GM20000 (cell line): ENCODE data around the gene PRRG2.

Experiments
- DNase-seq: peaks from one replicate; pipeline ENCODE4 v3.0.0; 2012; ENCODE audit warnings: low spot score
- TF ChIP-seq, protein P1 (sequence below): IDR thresholded peaks from 2 replicates; pipeline ENCODE4 v1.5.1; 2012; ENCODE audit warnings: mild to moderate bottlenecking, control low read depth; ENCODE audit errors: extremely low read depth, missing control alignments

The PRRG2 gene

DNA sequence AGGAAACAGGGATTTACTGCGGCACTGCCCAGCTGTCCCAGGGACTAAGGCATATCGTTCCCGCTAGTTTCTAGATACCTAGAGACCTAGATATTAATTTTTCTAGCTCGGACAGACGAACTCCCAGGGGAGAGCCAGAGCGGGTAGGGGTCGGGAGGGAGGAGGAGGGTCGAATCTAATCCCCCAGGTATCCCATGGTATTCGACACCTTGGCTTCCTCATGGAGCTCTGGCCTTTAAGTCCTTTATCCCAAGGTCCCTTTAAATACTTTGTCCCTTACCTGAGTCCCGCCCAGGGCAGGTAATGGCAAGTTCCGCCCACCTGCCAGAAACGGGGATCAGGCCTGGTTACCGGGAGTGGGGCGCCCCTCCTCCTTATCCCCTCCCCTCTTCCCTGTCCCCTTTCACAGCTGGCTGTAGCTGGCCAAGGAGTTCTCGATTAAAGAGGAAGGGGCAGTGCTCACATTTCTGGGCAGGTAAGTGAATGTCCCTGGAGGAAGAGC is at the start of gene PRRG2:
Gene PRRG2 (plus strand): TSS at position 310 of the 502 bp plus-strand sequence. CDS start 1,904 bp downstream, outside the sequence.
- DNase-seq, result no peak
- TF ChIP-seq, protein P1, sequence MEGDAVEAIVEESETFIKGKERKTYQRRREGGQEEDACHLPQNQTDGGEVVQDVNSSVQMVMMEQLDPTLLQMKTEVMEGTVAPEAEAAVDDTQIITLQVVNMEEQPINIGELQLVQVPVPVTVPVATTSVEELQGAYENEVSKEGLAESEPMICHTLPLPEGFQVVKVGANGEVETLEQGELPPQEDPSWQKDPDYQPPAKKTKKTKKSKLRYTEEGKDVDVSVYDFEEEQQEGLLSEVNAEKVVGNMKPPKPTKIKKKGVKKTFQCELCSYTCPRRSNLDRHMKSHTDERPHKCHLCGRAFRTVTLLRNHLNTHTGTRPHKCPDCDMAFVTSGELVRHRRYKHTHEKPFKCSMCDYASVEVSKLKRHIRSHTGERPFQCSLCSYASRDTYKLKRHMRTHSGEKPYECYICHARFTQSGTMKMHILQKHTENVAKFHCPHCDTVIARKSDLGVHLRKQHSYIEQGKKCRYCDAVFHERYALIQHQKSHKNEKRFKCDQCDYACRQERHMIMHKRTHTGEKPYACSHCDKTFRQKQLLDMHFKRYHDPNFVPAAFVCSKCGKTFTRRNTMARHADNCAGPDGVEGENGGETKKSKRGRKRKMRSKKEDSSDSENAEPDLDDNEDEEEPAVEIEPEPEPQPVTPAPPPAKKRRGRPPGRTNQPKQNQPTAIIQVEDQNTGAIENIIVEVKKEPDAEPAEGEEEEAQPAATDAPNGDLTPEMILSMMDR, result no peak

DNA sequence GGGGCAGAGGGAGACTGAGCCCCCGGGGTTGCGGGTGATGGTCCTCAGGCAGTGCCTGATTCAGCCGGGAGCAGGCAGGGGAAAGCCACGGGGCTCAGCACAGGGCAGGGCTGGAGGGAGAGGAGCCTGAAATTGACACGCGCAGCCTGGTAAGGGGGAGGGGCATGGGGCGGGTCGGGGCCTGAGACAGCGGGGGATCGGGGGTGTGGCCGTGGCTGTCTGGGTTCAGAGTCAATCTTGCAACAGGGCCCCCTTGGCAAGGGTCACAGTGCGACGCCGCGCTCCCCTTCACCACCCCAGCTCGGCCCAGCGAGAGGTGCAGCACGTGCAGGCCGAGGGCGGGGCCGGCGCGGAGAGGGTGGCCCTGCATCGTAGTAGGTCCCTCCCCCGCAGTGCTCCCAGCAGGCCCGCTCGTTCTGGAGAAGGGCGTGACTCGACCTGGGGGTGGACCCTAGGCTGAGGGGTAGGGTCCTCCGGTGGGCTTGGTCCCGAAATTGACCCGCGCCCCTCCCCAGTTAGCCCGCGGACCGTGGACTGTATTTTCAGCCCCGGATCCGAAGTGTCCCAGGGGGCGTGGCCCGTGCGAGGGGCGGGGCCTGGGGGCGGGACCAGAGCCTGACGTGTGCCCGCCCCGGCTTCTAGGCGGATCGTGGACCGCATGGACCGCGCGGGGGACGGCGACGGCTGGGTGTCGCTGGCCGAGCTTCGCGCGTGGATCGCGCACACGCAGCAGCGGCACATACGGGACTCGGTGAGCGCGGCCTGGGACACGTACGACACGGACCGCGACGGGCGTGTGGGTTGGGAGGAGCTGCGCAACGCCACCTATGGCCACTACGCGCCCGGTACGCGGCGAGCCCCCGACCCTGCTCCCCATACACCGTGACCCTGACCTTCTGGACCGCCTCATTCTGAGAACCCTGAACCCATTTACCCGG is 47.3 kb upstream of the PRRG2 start:
- TF ChIP-seq, protein P1, result peak; percentile 14
- peak; percentile 87 for DNase-seq

DNA sequence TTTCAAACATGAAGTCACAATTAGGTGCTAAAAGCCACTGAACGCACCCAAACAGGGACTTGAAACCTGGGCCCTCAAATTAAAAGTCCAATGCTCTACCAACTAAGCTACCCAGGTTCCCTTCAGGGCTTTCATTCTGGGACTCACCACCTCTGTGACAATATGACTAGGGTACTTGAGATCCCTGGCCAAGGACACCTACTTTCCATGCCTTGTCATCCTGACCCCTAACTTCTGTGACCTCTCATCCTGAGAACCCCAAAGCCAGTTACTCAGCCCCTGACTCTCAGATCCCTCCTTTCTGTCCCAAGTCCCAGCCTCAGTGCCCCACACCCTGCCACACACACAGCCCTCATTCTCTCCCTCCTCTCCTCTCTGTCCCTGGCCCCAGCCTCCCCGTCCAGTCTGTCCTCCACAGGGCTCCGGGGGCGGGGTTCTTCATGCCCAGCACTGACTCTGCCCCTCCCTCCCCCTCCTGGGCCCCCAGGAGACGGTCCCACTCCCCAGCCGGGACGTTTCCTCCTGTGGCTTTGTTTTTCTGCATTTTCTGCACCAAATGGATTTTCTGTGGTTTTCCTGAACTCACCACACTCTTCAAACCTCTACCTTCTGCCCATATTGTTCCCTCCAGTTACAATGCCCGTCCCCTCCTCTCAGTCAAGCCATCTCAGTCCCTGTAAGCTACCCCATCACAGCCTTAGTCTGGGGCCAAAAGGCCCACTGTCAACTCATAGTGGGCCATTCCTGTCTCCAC is 46.3 kb upstream of the PRRG2 start:
- TF ChIP-seq, protein P1, result no peak

DNA sequence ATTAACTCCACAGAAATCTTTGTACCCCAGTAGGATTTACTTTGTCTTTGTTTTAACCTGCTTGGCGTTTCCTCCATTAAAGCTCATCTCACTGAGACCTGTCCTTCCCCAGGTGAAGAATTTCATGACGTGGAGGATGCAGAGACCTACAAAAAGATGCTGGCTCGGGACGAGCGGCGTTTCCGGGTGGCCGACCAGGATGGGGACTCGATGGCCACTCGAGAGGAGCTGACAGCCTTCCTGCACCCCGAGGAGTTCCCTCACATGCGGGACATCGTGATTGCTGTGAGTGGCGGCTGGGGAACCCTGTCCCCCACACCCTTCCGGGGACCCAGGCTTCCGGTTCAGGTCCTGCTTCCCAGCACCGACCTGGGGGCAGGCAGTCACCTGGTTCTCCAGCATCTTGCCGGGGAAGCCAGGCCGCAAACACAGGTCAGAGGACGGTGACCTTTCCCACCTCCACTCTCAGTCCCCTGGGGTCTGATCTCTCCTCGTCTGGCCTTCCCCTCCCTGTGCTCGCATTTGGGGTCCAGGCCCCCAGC is 44.1 kb upstream of the PRRG2 start:
- TF ChIP-seq, protein P1, result no peak
- DNase-seq, result no peak

More for the DNA sequence above, 46.3 kb upstream of the PRRG2 start:
- no peak for DNase-seq

DNA sequence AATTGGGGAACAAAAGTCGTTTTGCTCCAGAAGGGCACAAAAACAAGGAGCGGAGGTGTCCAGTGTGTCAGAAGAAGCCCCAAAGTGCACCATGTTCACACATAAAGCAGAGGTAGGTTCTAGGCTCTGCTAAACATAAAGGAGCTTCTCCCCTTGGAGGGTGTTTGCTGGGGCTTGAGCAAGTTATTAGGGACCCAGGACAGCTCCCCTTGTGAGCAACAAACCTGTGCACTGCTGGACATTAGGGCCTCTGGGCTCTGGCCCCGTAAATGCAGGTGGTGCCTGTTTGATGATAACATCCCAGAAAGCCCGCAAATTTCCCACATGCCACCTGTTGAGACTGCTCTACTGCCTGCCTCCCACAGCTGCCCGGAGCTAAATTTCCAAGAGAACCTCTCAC is 42.5 kb upstream of the PRRG2 start:
- no peak for DNase-seq

DNA sequence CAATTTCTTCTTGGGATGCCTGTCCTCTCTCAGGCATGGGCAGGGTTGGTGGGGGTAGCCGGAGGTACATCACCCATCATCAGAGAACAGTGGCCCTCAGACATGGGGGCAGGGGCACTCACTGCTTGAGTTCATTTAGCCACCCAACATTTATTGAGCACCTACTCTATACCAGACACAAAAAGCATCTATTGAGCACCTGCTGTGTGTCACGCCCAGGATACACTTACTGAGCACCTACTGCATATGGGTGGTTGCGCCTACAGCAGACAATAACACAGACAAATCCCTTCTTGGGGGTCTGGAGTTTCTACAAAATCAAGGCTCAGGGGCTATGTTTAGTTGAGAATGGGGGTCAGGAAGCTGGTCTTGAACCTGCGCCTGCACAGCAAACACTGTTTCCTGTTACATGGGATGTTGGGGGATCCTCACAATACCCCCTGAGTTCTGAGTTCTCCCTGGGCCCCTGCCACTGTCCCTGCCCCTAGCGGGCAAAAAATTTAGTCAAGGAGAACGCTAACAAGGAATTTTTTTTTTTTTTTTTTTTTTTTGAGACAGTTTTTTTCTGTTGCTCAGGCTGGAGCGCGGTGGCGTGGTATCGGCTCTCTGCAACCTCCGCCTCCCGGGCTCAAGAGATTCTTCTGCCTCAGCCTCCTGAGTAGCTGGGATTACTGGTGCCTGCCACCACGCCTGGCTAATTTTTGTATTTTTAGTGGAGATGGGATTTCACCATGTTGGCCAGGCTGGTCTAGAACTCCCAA is 41.7 kb upstream of the PRRG2 start:
- TF ChIP-seq, protein P1, result no peak
- DNase-seq, result no peak

More for the DNA sequence above, 42.5 kb upstream of the PRRG2 start:
- TF ChIP-seq, protein P1, result no peak
